Putamen (tissue), 1 donor: ENCODE measurements around the gene IDS.
"Not testable (repeated sequence)": the region's sequence is repeated elsewhere in the genome, so short reads cannot be mapped to it uniquely, and the experiment has no call there.

Source experiments
- DNase-seq: peaks from one replicate; pipeline ENCODE4 v3.0.0-alpha.2; 2016; ENCODE audit warnings: low spot score

IDS gene

GRCh38 chrX:149527705-149528104, 22.6 kb upstream of the IDS start:
- no peak for DNase-seq

- DNase-seq: not testable (repeated sequence)
These were observed 21.4 kb upstream of the IDS start for GRCh38 chrX:149526318-149527033.

- DNase-seq: not testable (repeated sequence)
These were observed 20.8 kb upstream of the IDS start for GRCh38 chrX:149525903-149526302.

GRCh38 chrX:149525389-149525788, 20.3 kb upstream of the IDS start:
- not testable (repeated sequence) for DNase-seq

GRCh38 chrX:149522916-149523315, 17.8 kb upstream of the IDS start:
- DNase-seq: no peak

- DNase-seq: no peak
These were observed 16.3 kb upstream of the IDS start for GRCh38 chrX:149521438-149521837.

GRCh38 chrX:149520636-149521277, 15.7 kb upstream of the IDS start:
- not testable (repeated sequence) for DNase-seq

- DNase-seq: no peak
These were observed 13.1 kb upstream of the IDS start for GRCh38 chrX:149518236-149518635.

GRCh38 chrX:149517308-149517707, 12.2 kb upstream of the IDS start:
- no peak for DNase-seq

GRCh38 chrX:149516604-149517003, 11.5 kb upstream of the IDS start:
- DNase-seq: no peak

GRCh38 chrX:149515954-149516602, 11.0 kb upstream of the IDS start:
- no peak for DNase-seq

- no peak for DNase-seq
These were observed 8.8 kb upstream of the IDS start for GRCh38 chrX:149513825-149514428.

GRCh38 chrX:149512225-149512885, 7.2 kb upstream of the IDS start:
- peak; percentile 50 for DNase-seq

- no peak for DNase-seq
These were observed 6.0 kb upstream of the IDS start for GRCh38 chrX:149511081-149511480.

GRCh38 chrX:149510386-149510785, 5.3 kb upstream of the IDS start:
- no peak for DNase-seq

- DNase-seq: no peak
These were observed 3.4 kb upstream of the IDS start for GRCh38 chrX:149508467-149508866.

- DNase-seq: no peak
These were observed 1.2 kb upstream of the IDS start for GRCh38 chrX:149506349-149506748.

- no peak for DNase-seq
These were observed 565 bp upstream of the IDS start for GRCh38 chrX:149505671-149506070.

GRCh38 chrX:149504226-149504914, 736 bp downstream of the IDS start:
- DNase-seq: no peak

GRCh38 chrX:149503446-149503845, 1.7 kb downstream of the IDS start:
- not testable (repeated sequence) for DNase-seq

GRCh38 chrX:149502923-149503322, 2.2 kb downstream of the IDS start:
- DNase-seq: not testable (repeated sequence)

- DNase-seq: no peak
These were observed 5.3 kb downstream of the IDS start for GRCh38 chrX:149499766-149500165.
